ENCODE measurements around the gene P4HA2. TPM values are rescaled to one million over a fixed set of nuclear protein-coding genes. Genes with fewer than 3 reads are reported as not detected.
A peak's percentile ranks its signal among the peaks of the same experiment; 100 is the strongest.

The P4HA2 gene
- total RNA-seq, 1 donor from 2014 or later: 49.4 TPM

- peaks cover 8% of the 10 kb centered on the region for H3K27me3 Mint-ChIP-seq (ENCODE audit: insufficient read depth)
- peaks cover 28% of the 10 kb centered on the region for H3K4me1 Mint-ChIP-seq (ENCODE audit: low read depth)
- no peak overlapping the region for H3K27ac Mint-ChIP-seq
- intact Hi-C loops (cut with micrococcal nuclease): no loop called here
- DNase-seq (ENCODE audit: low spot score): no peak
- peaks cover 6% of the 10 kb centered on the region for H3K36me3 Mint-ChIP-seq (ENCODE audit: low read depth)
- H3K9me3 Mint-ChIP-seq: no peaks in the 10 kb centered on the region
- no peak overlapping the region for H3K4me3 Mint-ChIP-seq
Measured at GRCh38 chr5:132233811-132234683, 6.4 kb upstream of the P4HA2 start.

GRCh38 chr5:132233081-132233480 is 5.4 kb upstream of the P4HA2 start:
- Mint-ChIP-seq H3K36me3 (ENCODE audit: low read depth) (peaks cover 8% of the 10 kb centered on the region), H3K9me3 (no peaks in the 10 kb centered on the region), H3K27ac (no peak overlapping the region), H3K27me3 (ENCODE audit: insufficient read depth) (peaks cover 11% of the 10 kb centered on the region), H3K4me1 (ENCODE audit: low read depth) (peaks cover 30% of the 10 kb centered on the region), H3K4me3 (no peak overlapping the region)
- no peak for DNase-seq (ENCODE audit: low spot score)
- intact Hi-C loops (cut with micrococcal nuclease): no loop called here

GRCh38 chr5:132232465-132232864 is 4.8 kb upstream of the P4HA2 start:
- no peak for DNase-seq (ENCODE audit: low spot score)
- H3K4me3 Mint-ChIP-seq: no peak overlapping the region
- H3K27me3 Mint-ChIP-seq (ENCODE audit: insufficient read depth): peaks cover 11% of the 10 kb centered on the region
- peaks cover 28% of the 10 kb centered on the region for H3K4me1 Mint-ChIP-seq (ENCODE audit: low read depth)
- H3K9me3 Mint-ChIP-seq: no peaks in the 10 kb centered on the region
- peaks cover 8% of the 10 kb centered on the region for H3K36me3 Mint-ChIP-seq (ENCODE audit: low read depth)
- H3K27ac Mint-ChIP-seq: no peak overlapping the region
- intact Hi-C loops (cut with micrococcal nuclease): no loop called here

GRCh38 chr5:132230871-132231270 is 3.2 kb upstream of the P4HA2 start:
- Mint-ChIP-seq H3K9me3 (no peaks in the 10 kb centered on the region), H3K27ac (no peak overlapping the region), H3K4me1 (ENCODE audit: low read depth) (peaks cover 35% of the 10 kb centered on the region), H3K36me3 (ENCODE audit: low read depth) (peaks cover 11% of the 10 kb centered on the region), H3K4me3 (peak overlapping the region; percentile 38), H3K27me3 (ENCODE audit: insufficient read depth) (peaks cover 14% of the 10 kb centered on the region)
- no peak for DNase-seq (ENCODE audit: low spot score)
- intact Hi-C loops (cut with micrococcal nuclease): no loop called here

- peaks cover 48% of the 10 kb centered on the region for H3K4me1 Mint-ChIP-seq (ENCODE audit: low read depth)
- intact Hi-C loops (cut with micrococcal nuclease): loop anchor here (5.0 kb wide), 2 partner anchors 52 to 638 kb away; partner anchors contain the start of genes GDF9 and UQCRQ
- H3K27me3 Mint-ChIP-seq (ENCODE audit: insufficient read depth): peaks cover 14% of the 10 kb centered on the region
- H3K36me3 Mint-ChIP-seq (ENCODE audit: low read depth): peaks cover 22% of the 10 kb centered on the region
- H3K9me3 Mint-ChIP-seq: no peaks in the 10 kb centered on the region
- H3K27ac Mint-ChIP-seq: peak overlapping the region; percentile 77
- peak overlapping the region; percentile 82 for H3K4me3 Mint-ChIP-seq
- no peak for DNase-seq (ENCODE audit: low spot score)
Measured at GRCh38 chr5:132229236-132229635, 1.6 kb upstream of the P4HA2 start.

- Mint-ChIP-seq H3K4me3 (peak overlapping the region; percentile 82), H3K9me3 (no peaks in the 10 kb centered on the region), H3K36me3 (ENCODE audit: low read depth) (peaks cover 28% of the 10 kb centered on the region), H3K4me1 (ENCODE audit: low read depth) (peaks cover 51% of the 10 kb centered on the region), H3K27ac (no peak overlapping the region), H3K27me3 (ENCODE audit: insufficient read depth) (peaks cover 14% of the 10 kb centered on the region)
- no peak for DNase-seq (ENCODE audit: low spot score)
- intact Hi-C loops (cut with micrococcal nuclease): loop anchor here (5.0 kb wide), 2 partner anchors 51 to 639 kb away; partner anchors contain the start of genes GDF9 and UQCRQ
Measured at GRCh38 chr5:132228241-132229035, 785 bp upstream of the P4HA2 start.

- no peak for DNase-seq (ENCODE audit: low spot score)
- H3K27me3 Mint-ChIP-seq (ENCODE audit: insufficient read depth): peaks cover 14% of the 10 kb centered on the region
- intact Hi-C loops (cut with micrococcal nuclease): loop anchor here (2.0 to 5.0 kb wide), 3 partner anchors 50 to 640 kb away; partner anchors contain the start of genes GDF9 and UQCRQ
- H3K9me3 Mint-ChIP-seq: no peaks in the 10 kb centered on the region
- H3K36me3 Mint-ChIP-seq (ENCODE audit: low read depth): peaks cover 36% of the 10 kb centered on the region
- H3K4me1 Mint-ChIP-seq (ENCODE audit: low read depth): peaks cover 59% of the 10 kb centered on the region
- H3K4me3 Mint-ChIP-seq: peak overlapping the region; percentile 78
- no peak overlapping the region for H3K27ac Mint-ChIP-seq
Measured at GRCh38 chr5:132227235-132227484, 493 bp downstream of the P4HA2 start.

GRCh38 chr5:132226516-132227234 is 978 bp downstream of the P4HA2 start:
- Mint-ChIP-seq H3K9me3 (no peaks in the 10 kb centered on the region), H3K27me3 (ENCODE audit: insufficient read depth) (peaks cover 14% of the 10 kb centered on the region), H3K36me3 (ENCODE audit: low read depth) (peaks cover 36% of the 10 kb centered on the region), H3K4me3 (peak overlapping the region; percentile 78), H3K27ac (no peak overlapping the region), H3K4me1 (ENCODE audit: low read depth) (peaks cover 59% of the 10 kb centered on the region)
- intact Hi-C loops (cut with micrococcal nuclease): loop anchor here (2.0 to 5.0 kb wide), 3 partner anchors 49 to 641 kb away; partner anchors contain the start of genes GDF9 and UQCRQ
- no peak for DNase-seq (ENCODE audit: low spot score)

GRCh38 chr5:132225165-132226032 is 2.3 kb downstream of the P4HA2 start:
- intact Hi-C loops (cut with micrococcal nuclease): loop anchor here (2.0 to 5.0 kb wide), 3 partner anchors 48 to 642 kb away; partner anchors contain the start of genes GDF9 and UQCRQ

GRCh38 chr5:132224716-132225115 is 2.9 kb downstream of the P4HA2 start:
- peak overlapping the region; percentile 8 for H3K4me3 Mint-ChIP-seq
- H3K36me3 Mint-ChIP-seq (ENCODE audit: low read depth): peaks cover 35% of the 10 kb centered on the region
- H3K9me3 Mint-ChIP-seq: no peaks in the 10 kb centered on the region
- peaks cover 45% of the 10 kb centered on the region for H3K4me1 Mint-ChIP-seq (ENCODE audit: low read depth)
- H3K27ac Mint-ChIP-seq: peak overlapping the region; percentile 37
- DNase-seq (ENCODE audit: low spot score): no peak
- intact Hi-C loops (cut with micrococcal nuclease): loop anchor here (5.0 kb wide), 2 partner anchors 47 to 643 kb away; partner anchors contain the start of genes GDF9 and UQCRQ
- H3K27me3 Mint-ChIP-seq (ENCODE audit: insufficient read depth): peaks cover 10% of the 10 kb centered on the region

More at GRCh38 chr5:132225165-132226032, 2.3 kb downstream of the P4HA2 start:
- Mint-ChIP-seq H3K9me3 (no peaks in the 10 kb centered on the region), H3K4me3 (peak overlapping the region; percentile 78), H3K4me1 (ENCODE audit: low read depth) (peaks cover 49% of the 10 kb centered on the region), H3K36me3 (ENCODE audit: low read depth) (peaks cover 36% of the 10 kb centered on the region), H3K27me3 (ENCODE audit: insufficient read depth) (peaks cover 14% of the 10 kb centered on the region), H3K27ac (peak overlapping the region; percentile 37)
- no peak for DNase-seq (ENCODE audit: low spot score)

- intact Hi-C loops (cut with micrococcal nuclease): no loop called here
- peak overlapping the region; percentile 35 for H3K27ac Mint-ChIP-seq
Measured at GRCh38 chr5:132223861-132224260, 3.8 kb downstream of the P4HA2 start.

GRCh38 chr5:132222649-132223038 is 5.0 kb downstream of the P4HA2 start:
- Mint-ChIP-seq H3K27me3 (ENCODE audit: insufficient read depth) (peaks cover 4% of the 10 kb centered on the region), H3K27ac (no peak overlapping the region), H3K4me3 (no peak overlapping the region), H3K4me1 (ENCODE audit: low read depth) (peaks cover 36% of the 10 kb centered on the region), H3K36me3 (ENCODE audit: low read depth) (peaks cover 39% of the 10 kb centered on the region), H3K9me3 (no peaks in the 10 kb centered on the region)
- DNase-seq (ENCODE audit: low spot score): no peak
- intact Hi-C loops (cut with micrococcal nuclease): no loop called here

More at GRCh38 chr5:132223861-132224260, 3.8 kb downstream of the P4HA2 start:
- H3K27me3 Mint-ChIP-seq (ENCODE audit: insufficient read depth): peaks cover 5% of the 10 kb centered on the region
- H3K36me3 Mint-ChIP-seq (ENCODE audit: low read depth): peaks cover 32% of the 10 kb centered on the region
- H3K4me3 Mint-ChIP-seq: no peak overlapping the region
- peaks cover 36% of the 10 kb centered on the region for H3K4me1 Mint-ChIP-seq (ENCODE audit: low read depth)
- H3K9me3 Mint-ChIP-seq: no peaks in the 10 kb centered on the region
- no peak for DNase-seq (ENCODE audit: low spot score)

Measured in activated T-helper 1 cell treated with anti-CD3 and anti-CD28 coated beads, Interleukin-12 subunit alpha, Interleukin-12 subunit beta, Interleukin-2, Interleukin-4 antibody, amounts not matched to agents 30 ng/mL and 10 ng/mL and 1 ng/mL, durations not matched to agents 14 hours and 24 hours and 36 hours (primary cell).